ENCODE data around the gene CKB. TPM values are rescaled to one million over a fixed set of nuclear protein-coding genes. Genes with fewer than 3 reads are reported as not detected.
"Not testable (repeated sequence)": the region's sequence is repeated elsewhere in the genome, so short reads cannot be mapped to it uniquely, and the experiment has no call there.

Gene CKB
- total RNA-seq, 1 donor from 2014 or later: 178 TPM

DNA sequence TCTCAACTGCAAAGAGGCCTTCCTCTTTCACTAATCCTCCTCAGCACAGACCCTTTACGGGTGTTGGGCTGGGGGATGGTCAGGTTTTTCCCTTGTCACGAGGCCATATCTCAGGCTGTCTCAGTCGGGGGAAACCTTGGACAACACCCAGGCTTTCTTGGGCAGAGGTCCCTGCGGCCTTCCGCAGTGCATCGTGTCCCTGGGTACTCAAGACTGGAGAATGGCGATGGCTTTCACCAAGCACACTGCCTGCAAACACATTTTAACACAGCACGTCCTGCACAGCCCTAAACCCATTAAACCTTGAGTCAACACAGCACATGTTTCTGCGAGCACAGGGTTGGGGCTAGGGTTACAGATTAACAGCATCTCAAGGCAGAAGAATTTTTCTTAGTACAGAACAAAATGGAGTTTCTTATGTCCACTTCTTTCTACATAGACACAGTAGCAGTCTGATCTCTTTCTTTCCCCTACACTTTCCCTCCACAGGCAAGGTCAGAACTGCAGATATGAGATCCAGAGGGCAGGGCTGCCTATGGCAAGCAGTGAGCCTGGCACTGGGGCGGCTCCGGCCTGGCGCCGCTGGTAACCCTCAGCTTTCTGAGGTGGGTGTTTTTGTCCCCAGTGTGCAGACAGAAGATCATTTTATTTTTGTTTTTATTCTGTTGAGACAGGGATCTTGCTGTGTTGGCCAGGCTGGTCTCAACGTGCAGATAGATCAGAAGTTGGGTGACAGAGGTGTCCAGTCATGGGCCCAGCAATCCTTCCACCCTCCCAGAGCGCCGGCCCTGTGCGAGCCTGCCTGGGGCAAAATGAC is 3.0 kb upstream of the CKB start:
- not testable (repeated sequence) for H3K27me3 Mint-ChIP-seq (ENCODE audit: low read depth, unreplicated experiment); FAIRE-seq; H3K9me3 ChIP-seq (ENCODE audit: insufficient read depth, low read depth, low read length); H3K4me3 ChIP-seq (ENCODE audit: insufficient read depth, low read depth, low read length); DNase-seq (ENCODE audit: low read depth); H3K4me3 Mint-ChIP-seq (ENCODE audit: unreplicated experiment); H3K36me3 ChIP-seq (ENCODE audit: insufficient read depth, low read length); H3K9me3 Mint-ChIP-seq (ENCODE audit: unreplicated experiment); H3K9ac ChIP-seq (ENCODE audit: low read length); H2AFZ ChIP-seq (ENCODE audit: low read depth, low read length); H3K27ac Mint-ChIP-seq (ENCODE audit: unreplicated experiment); H3K36me3 Mint-ChIP-seq (ENCODE audit: low read depth, unreplicated experiment); H3K4me2 ChIP-seq (ENCODE audit: low read length); H3K27ac ChIP-seq (ENCODE audit: low read depth, low read length)
- H4K20me1 ChIP-seq (ENCODE audit: insufficient read depth, low read length): peaks cover 17% of the 10 kb centered on the region
- peaks cover 16% of the 10 kb centered on the region for H3K79me2 ChIP-seq (ENCODE audit: insufficient read depth, low read length)
- H3K27me3 ChIP-seq (ENCODE audit: insufficient read depth, low read length): peaks cover 14% of the 10 kb centered on the region
- H3K4me1 ChIP-seq (ENCODE audit: insufficient read depth, low read length): peaks cover 38% of the 10 kb centered on the region
- H3K4me1 Mint-ChIP-seq (ENCODE audit: low read depth, unreplicated experiment): peaks cover 13% of the 10 kb centered on the region

- Mint-ChIP-seq H3K36me3 (ENCODE audit: low read depth, unreplicated experiment) (peaks cover 2% of the 10 kb centered on the region), H3K9me3 (ENCODE audit: unreplicated experiment) (no peaks in the 10 kb centered on the region), H3K4me1 (ENCODE audit: low read depth, unreplicated experiment) (peaks cover 13% of the 10 kb centered on the region), H3K4me3 (ENCODE audit: unreplicated experiment) (peak overlapping the region; percentile 68), H3K27me3 (ENCODE audit: low read depth, unreplicated experiment) (peaks cover 6% of the 10 kb centered on the region), H3K27ac (ENCODE audit: unreplicated experiment) (no peak overlapping the region)
- H3K4me2 ChIP-seq (ENCODE audit: low read length): no peak overlapping the region
- peaks cover 14% of the 10 kb centered on the region for H3K27me3 ChIP-seq (ENCODE audit: insufficient read depth, low read length)
- H3K4me3 ChIP-seq (ENCODE audit: insufficient read depth, low read depth, low read length): no peak overlapping the region
- DNase-seq (ENCODE audit: low read depth) (no peak), FAIRE-seq (no peak)
- peaks cover 30% of the 10 kb centered on the region for H3K4me1 ChIP-seq (ENCODE audit: insufficient read depth, low read length)
- H3K9ac ChIP-seq (ENCODE audit: low read length): no peak overlapping the region
- H3K27ac ChIP-seq (ENCODE audit: low read depth, low read length): no peak overlapping the region
- no peaks in the 10 kb centered on the region for H3K36me3 ChIP-seq (ENCODE audit: insufficient read depth, low read length)
- H3K9me3 ChIP-seq (ENCODE audit: insufficient read depth, low read depth, low read length): no peaks in the 10 kb centered on the region
- no peak overlapping the region for H2AFZ ChIP-seq (ENCODE audit: low read depth, low read length)
- no peak for TF ChIP-seq EZH2 (IDR thresholded peaks at IDR 0.05; ENCODE audit: insufficient read depth, low read length)
- TF ChIP-seq, protein P1, sequence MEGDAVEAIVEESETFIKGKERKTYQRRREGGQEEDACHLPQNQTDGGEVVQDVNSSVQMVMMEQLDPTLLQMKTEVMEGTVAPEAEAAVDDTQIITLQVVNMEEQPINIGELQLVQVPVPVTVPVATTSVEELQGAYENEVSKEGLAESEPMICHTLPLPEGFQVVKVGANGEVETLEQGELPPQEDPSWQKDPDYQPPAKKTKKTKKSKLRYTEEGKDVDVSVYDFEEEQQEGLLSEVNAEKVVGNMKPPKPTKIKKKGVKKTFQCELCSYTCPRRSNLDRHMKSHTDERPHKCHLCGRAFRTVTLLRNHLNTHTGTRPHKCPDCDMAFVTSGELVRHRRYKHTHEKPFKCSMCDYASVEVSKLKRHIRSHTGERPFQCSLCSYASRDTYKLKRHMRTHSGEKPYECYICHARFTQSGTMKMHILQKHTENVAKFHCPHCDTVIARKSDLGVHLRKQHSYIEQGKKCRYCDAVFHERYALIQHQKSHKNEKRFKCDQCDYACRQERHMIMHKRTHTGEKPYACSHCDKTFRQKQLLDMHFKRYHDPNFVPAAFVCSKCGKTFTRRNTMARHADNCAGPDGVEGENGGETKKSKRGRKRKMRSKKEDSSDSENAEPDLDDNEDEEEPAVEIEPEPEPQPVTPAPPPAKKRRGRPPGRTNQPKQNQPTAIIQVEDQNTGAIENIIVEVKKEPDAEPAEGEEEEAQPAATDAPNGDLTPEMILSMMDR (IDR thresholded peaks at IDR 0.05; ENCODE audit: insufficient read depth, low read depth, low read length): no peak
- peaks cover 20% of the 10 kb centered on the region for H4K20me1 ChIP-seq (ENCODE audit: insufficient read depth, low read length)
- peaks cover 3% of the 10 kb centered on the region for H3K79me2 ChIP-seq (ENCODE audit: insufficient read depth, low read length)
These were observed 1.6 kb upstream of the CKB start for GRCh38 chr14:103524002-103524935.

- Histone ChIP-seq H3K9ac (ENCODE audit: low read length) (no peak overlapping the region), H3K79me2 (ENCODE audit: insufficient read depth, low read length) (no peaks in the 10 kb centered on the region), H3K4me1 (ENCODE audit: insufficient read depth, low read length) (peaks cover 35% of the 10 kb centered on the region), H2AFZ (ENCODE audit: low read depth, low read length) (no peak overlapping the region), H3K4me2 (ENCODE audit: low read length) (no peak overlapping the region), H3K4me3 (ENCODE audit: insufficient read depth, low read depth, low read length) (no peak overlapping the region), H3K9me3 (ENCODE audit: insufficient read depth, low read depth, low read length) (no peaks in the 10 kb centered on the region), H4K20me1 (ENCODE audit: insufficient read depth, low read length) (peaks cover 27% of the 10 kb centered on the region), H3K36me3 (ENCODE audit: insufficient read depth, low read length) (no peaks in the 10 kb centered on the region), H3K27me3 (ENCODE audit: insufficient read depth, low read length) (peaks cover 14% of the 10 kb centered on the region), H3K27ac (ENCODE audit: low read depth, low read length) (no peak overlapping the region)
- DNase-seq (ENCODE audit: low read depth) (no peak), FAIRE-seq (no peak)
- Mint-ChIP-seq H3K4me3 (ENCODE audit: unreplicated experiment) (peak overlapping the region; percentile 68), H3K4me1 (ENCODE audit: low read depth, unreplicated experiment) (peaks cover 14% of the 10 kb centered on the region), H3K27me3 (ENCODE audit: low read depth, unreplicated experiment) (peaks cover 6% of the 10 kb centered on the region), H3K9me3 (ENCODE audit: unreplicated experiment) (no peaks in the 10 kb centered on the region), H3K27ac (ENCODE audit: unreplicated experiment) (no peak overlapping the region), H3K36me3 (ENCODE audit: low read depth, unreplicated experiment) (peaks cover 2% of the 10 kb centered on the region)
- no peak for TF ChIP-seq EZH2 (IDR thresholded peaks at IDR 0.05; ENCODE audit: insufficient read depth, low read length)
- TF ChIP-seq, protein P1 (IDR thresholded peaks at IDR 0.05; ENCODE audit: insufficient read depth, low read depth, low read length): no peak
These were observed 935 bp upstream of the CKB start for GRCh38 chr14:103523575-103523954.

Measured in astrocyte (in vitro differentiated cells and primary cell).